K562 (cell line): ENCODE measurements around the gene KCNMB1. TPM values are rescaled to one million over a fixed set of nuclear protein-coding genes. Genes with fewer than 3 reads are reported as not detected.
A peak's percentile ranks its signal among the peaks of the same experiment; 100 is the strongest.

ENCODE experiments used
- CTCF ChIP-seq, 3 experiments: IDR thresholded peaks in 2 of 3; conservative IDR thresholded peaks in 1 of 3; 2 replicates each; pipeline ENCODE4 v1.5.1; 2011 to 2012; ENCODE audit warnings: low read length in 3 of 3, mild to moderate bottlenecking in 3 of 3, control low read depth in 2 of 3, improper control_type of control experiment in 1 of 3, inconsistent platforms in 1 of 3, low read depth in 1 of 3, mixed read lengths in 1 of 3, moderate library complexity in 1 of 3; ENCODE audit not compliant: insufficient read depth in 2 of 3
- GTF3C2 ChIP-seq: IDR thresholded peaks from 3 replicates; pipeline ENCODE4 v1.6.1; 2011; ENCODE audit warnings: borderline replicate concordance, mild to moderate bottlenecking, moderate library complexity; ENCODE audit not compliant: insufficient read length; ENCODE audit errors: extremely low read depth
- HNRNPUL1 ChIP-seq: fragments of 200-400 bp; formaldehyde crosslinking; IDR thresholded peaks from 2 replicates; pipeline ENCODE4 v1.6.1; 2017; ENCODE audit warnings: low read length
- KLF1 ChIP-seq: fragments of 450-650 bp; IDR thresholded peaks from 2 replicates; pipeline ENCODE4 v1.6.1; 2016; ENCODE audit warnings: missing genetic modification characterization, missing compliant biosample characterization
- KLF16 ChIP-seq: IDR thresholded peaks from 2 replicates; pipeline ENCODE4 v1.6.1; 2016; ENCODE audit warnings: antibody characterized with exemption
- NR3C1 ChIP-seq: sonication (generic); formaldehyde crosslinking; IDR thresholded peaks from 2 replicates; pipeline ENCODE4 v1.8.1; 2022; ENCODE audit warnings: missing genetic modification reagents
- POLR2AphosphoS5 ChIP-seq: IDR thresholded peaks from 2 replicates; pipeline ENCODE4 v1.6.1; 2011; ENCODE audit warnings: mild to moderate bottlenecking, low read depth, low read length, moderate library complexity; ENCODE audit not compliant: control insufficient read depth, insufficient read depth
- SETDB1 ChIP-seq: IDR thresholded peaks from one replicate; pipeline ENCODE4 v1.6.1; 2012; ENCODE audit warnings: low read length, control low read depth, inconsistent platforms
- STAG1 ChIP-seq: sonication (generic); formaldehyde crosslinking; IDR thresholded peaks from 2 replicates; pipeline ENCODE4 v1.5.0; 2020; ENCODE audit warnings: missing genetic modification reagents, borderline replicate concordance
- ZBTB49 ChIP-seq: sonication (generic); formaldehyde crosslinking; IDR thresholded peaks from 2 replicates; pipeline ENCODE4 v1.8.0; 2022; ENCODE audit warnings: missing genetic modification reagents, mild to moderate bottlenecking, borderline replicate concordance
- ZEB2 ChIP-seq: fragments of 450-650 bp; IDR thresholded peaks from 2 replicates; pipeline ENCODE4 v1.6.1; 2016
- ZNF583 ChIP-seq: fragments of 250-450 bp; sonication (Bioruptor Pico); IDR thresholded peaks from 2 replicates; pipeline ENCODE4 v1.4.0; 2020
- polyA plus RNA-seq, 8 experiments: library from polyadenylated mRNA; depleted of rRNA in 4 of 8; stranded (reverse) in 5 of 8; unstranded in 3 of 8; fragments of >200 nt; fragmentation: Nextera tagmentation in 2 of 8; fragmentation: Illumina TruSeq in 1 of 8; extraction: Ambion mirVana in 2 of 8; extraction: Trizol in 1 of 8; gene quantifications; 2 replicates each; pipeline versions ENCODE4 v1.2.1 to v1.2.3, GENCODE V29; 2011 to 2014; ENCODE audit warnings: inconsistent platforms in 1 of 8, missing spikeins in 1 of 8
- total RNA-seq, 7 experiments: library from RNA; depleted of rRNA in 6 of 7; stranded (reverse); fragments of >200 nt in 6 of 7; fragmentation: Illumina TruSeq in 2 of 7; extraction: Trizol in 2 of 7; gene quantifications; 2 replicates each; pipeline versions ENCODE4 v1.2.1 to v1.2.3, GENCODE V29; 2011 to 2021; ENCODE audit warnings: low replicate concordance in 1 of 7
- TF ChIP-seq, protein P1 (sequence below): fragments of 450-650 bp; formaldehyde crosslinking; IDR thresholded peaks from 2 replicates; pipeline ENCODE4 v1.4.0; 2020; ENCODE audit warnings: mild to moderate bottlenecking
- TF ChIP-seq, protein P2 (sequence below): sonication (generic); formaldehyde crosslinking; IDR thresholded peaks from 2 replicates; pipeline ENCODE4 v1.8.0; 2023; ENCODE audit warnings: missing genetic modification reagents, mild to moderate bottlenecking, borderline replicate concordance

The KCNMB1 gene
- total and polyA plus RNA-seq, 9 of the 15 experiments (the other 6 are each of a cell fraction or from before 2014, with no cell fraction given) = not detected

DNA sequence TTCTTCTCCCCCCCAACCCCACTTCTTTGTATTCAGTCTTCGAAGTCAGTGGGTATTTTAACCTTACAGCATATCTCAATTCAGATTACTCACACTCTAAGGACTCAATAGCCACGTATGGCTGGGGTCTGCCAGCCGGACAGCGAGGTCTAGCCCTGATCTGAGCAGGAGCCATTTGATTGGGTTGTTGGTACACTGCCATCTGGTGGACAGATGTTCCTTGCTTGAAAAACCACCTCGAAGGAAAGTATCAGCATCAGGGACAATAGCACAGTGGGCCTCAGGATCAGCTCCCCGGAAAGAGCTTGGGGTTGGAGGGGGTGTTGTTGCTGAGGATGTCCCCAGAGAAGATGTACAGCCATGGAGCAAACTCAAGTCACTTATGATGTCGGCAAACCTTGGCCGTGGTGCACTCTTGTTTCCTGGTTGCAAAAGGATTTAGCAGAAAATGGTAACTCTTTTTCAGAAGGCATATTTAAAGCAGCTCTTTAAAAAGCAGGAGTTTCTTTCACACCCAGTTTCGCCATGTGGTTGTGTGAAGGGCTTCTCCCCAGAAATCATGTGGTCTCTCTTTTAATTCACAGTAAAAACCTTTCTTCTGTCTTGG is 31.7 kb upstream of the KCNMB1 start (continued):
- TF ChIP-seq POLR2AphosphoS5 (no peak), STAG1 (CRISPR knock-in tag) (peak; percentile 61; the same call in 1 of the 2 replicates), CTCF (IDR thresholded peaks at IDR 0.05 in 2 of 3, conservative IDR thresholded peaks at IDR 0.05 in 1 of 3; ENCODE audit: insufficient read depth in 2 of 3, low read depth in 1 of 3, low read length in 3 of 3) (peak; percentile 65 to 74 (median 73)), GTF3C2 (no peak), NR3C1 (CRISPR knock-in tag) (no peak), SETDB1 (no peak), ZEB2 (no peak), ZNF583 (no peak), HNRNPUL1 (no peak), ZBTB49 (CRISPR knock-in tag) (no peak), KLF1 (tag) (no peak), KLF16 (no peak)
- TF ChIP-seq, protein P1, sequence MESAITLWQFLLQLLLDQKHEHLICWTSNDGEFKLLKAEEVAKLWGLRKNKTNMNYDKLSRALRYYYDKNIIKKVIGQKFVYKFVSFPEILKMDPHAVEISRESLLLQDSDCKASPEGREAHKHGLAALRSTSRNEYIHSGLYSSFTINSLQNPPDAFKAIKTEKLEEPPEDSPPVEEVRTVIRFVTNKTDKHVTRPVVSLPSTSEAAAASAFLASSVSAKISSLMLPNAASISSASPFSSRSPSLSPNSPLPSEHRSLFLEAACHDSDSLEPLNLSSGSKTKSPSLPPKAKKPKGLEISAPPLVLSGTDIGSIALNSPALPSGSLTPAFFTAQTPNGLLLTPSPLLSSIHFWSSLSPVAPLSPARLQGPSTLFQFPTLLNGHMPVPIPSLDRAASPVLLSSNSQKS = no peak
- TF ChIP-seq, protein P2, sequence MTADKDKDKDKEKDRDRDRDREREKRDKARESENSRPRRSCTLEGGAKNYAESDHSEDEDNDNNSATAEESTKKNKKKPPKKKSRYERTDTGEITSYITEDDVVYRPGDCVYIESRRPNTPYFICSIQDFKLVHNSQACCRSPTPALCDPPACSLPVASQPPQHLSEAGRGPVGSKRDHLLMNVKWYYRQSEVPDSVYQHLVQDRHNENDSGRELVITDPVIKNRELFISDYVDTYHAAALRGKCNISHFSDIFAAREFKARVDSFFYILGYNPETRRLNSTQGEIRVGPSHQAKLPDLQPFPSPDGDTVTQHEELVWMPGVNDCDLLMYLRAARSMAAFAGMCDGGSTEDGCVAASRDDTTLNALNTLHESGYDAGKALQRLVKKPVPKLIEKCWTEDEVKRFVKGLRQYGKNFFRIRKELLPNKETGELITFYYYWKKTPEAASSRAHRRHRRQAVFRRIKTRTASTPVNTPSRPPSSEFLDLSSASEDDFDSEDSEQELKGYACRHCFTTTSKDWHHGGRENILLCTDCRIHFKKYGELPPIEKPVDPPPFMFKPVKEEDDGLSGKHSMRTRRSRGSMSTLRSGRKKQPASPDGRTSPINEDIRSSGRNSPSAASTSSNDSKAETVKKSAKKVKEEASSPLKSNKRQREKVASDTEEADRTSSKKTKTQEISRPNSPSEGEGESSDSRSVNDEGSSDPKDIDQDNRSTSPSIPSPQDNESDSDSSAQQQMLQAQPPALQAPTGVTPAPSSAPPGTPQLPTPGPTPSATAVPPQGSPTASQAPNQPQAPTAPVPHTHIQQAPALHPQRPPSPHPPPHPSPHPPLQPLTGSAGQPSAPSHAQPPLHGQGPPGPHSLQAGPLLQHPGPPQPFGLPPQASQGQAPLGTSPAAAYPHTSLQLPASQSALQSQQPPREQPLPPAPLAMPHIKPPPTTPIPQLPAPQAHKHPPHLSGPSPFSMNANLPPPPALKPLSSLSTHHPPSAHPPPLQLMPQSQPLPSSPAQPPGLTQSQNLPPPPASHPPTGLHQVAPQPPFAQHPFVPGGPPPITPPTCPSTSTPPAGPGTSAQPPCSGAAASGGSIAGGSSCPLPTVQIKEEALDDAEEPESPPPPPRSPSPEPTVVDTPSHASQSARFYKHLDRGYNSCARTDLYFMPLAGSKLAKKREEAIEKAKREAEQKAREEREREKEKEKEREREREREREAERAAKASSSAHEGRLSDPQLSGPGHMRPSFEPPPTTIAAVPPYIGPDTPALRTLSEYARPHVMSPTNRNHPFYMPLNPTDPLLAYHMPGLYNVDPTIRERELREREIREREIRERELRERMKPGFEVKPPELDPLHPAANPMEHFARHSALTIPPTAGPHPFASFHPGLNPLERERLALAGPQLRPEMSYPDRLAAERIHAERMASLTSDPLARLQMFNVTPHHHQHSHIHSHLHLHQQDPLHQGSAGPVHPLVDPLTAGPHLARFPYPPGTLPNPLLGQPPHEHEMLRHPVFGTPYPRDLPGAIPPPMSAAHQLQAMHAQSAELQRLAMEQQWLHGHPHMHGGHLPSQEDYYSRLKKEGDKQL (CRISPR knock-in tag) = no peak
